ENCODE data around the gene IDH3A. TPM values are rescaled to one million over a fixed set of nuclear protein-coding genes. Genes with fewer than 3 reads are reported as not detected.

Gene IDH3A
- total RNA-seq, 1 donor from 2014 or later: 48.7 TPM

GRCh38 chr15:78207641-78208340, 58.6 kb downstream of the IDH3A start:
- Mint-ChIP-seq H3K27me3 (ENCODE audit: low read depth) (no peaks in the 10 kb centered on the region), H3K4me1 (ENCODE audit: low read depth) (peaks cover 31% of the 10 kb centered on the region), H3K27ac (ENCODE audit: unreplicated experiment) (no peak overlapping the region), H3K36me3 (ENCODE audit: low read depth) (no peaks in the 10 kb centered on the region), H3K4me3 (ENCODE audit: unreplicated experiment) (no peak overlapping the region), H3K9me3 (ENCODE audit: low read depth) (no peaks in the 10 kb centered on the region)
- no peak for DNase-seq (ENCODE audit: low spot score)
- TF ChIP-seq CTCF (IDR thresholded peaks at IDR 0.05): no peak

- DNase-seq (ENCODE audit: low spot score): no peak
- Mint-ChIP-seq H3K4me3 (ENCODE audit: unreplicated experiment) (no peak overlapping the region), H3K4me1 (ENCODE audit: low read depth) (peaks cover 36% of the 10 kb centered on the region), H3K9me3 (ENCODE audit: low read depth) (no peaks in the 10 kb centered on the region), H3K36me3 (ENCODE audit: low read depth) (no peaks in the 10 kb centered on the region), H3K27me3 (ENCODE audit: low read depth) (no peaks in the 10 kb centered on the region), H3K27ac (ENCODE audit: unreplicated experiment) (no peak overlapping the region)
- no peak for TF ChIP-seq CTCF (IDR thresholded peaks at IDR 0.05)
These were observed 59.2 kb downstream of the IDH3A start for GRCh38 chr15:78208341-78208844.

GRCh38 chr15:78208887-78209645, 59.9 kb downstream of the IDH3A start:
- H3K27me3 Mint-ChIP-seq (ENCODE audit: low read depth): no peaks in the 10 kb centered on the region
- no peak for TF ChIP-seq CTCF (IDR thresholded peaks at IDR 0.05)
- H3K36me3 Mint-ChIP-seq (ENCODE audit: low read depth): no peaks in the 10 kb centered on the region
- H3K27ac Mint-ChIP-seq (ENCODE audit: unreplicated experiment): no peak overlapping the region
- H3K4me3 Mint-ChIP-seq (ENCODE audit: unreplicated experiment): no peak overlapping the region
- peaks cover 36% of the 10 kb centered on the region for H3K4me1 Mint-ChIP-seq (ENCODE audit: low read depth)
- H3K9me3 Mint-ChIP-seq (ENCODE audit: low read depth): no peaks in the 10 kb centered on the region
- no peak for DNase-seq (ENCODE audit: low spot score)

- Mint-ChIP-seq H3K36me3 (ENCODE audit: low read depth) (no peaks in the 10 kb centered on the region), H3K4me3 (ENCODE audit: unreplicated experiment) (no peak overlapping the region), H3K9me3 (ENCODE audit: low read depth) (no peaks in the 10 kb centered on the region), H3K4me1 (ENCODE audit: low read depth) (peaks cover 36% of the 10 kb centered on the region), H3K27ac (ENCODE audit: unreplicated experiment) (no peak overlapping the region), H3K27me3 (ENCODE audit: low read depth) (no peaks in the 10 kb centered on the region)
- DNase-seq (ENCODE audit: low spot score): no peak
- TF ChIP-seq CTCF (IDR thresholded peaks at IDR 0.05): no peak
These were observed 60.6 kb downstream of the IDH3A start for GRCh38 chr15:78209646-78210348.

GRCh38 chr15:78210349-78210717, 61.2 kb downstream of the IDH3A start:
- Mint-ChIP-seq H3K36me3 (ENCODE audit: low read depth) (no peaks in the 10 kb centered on the region), H3K27ac (ENCODE audit: unreplicated experiment) (no peak overlapping the region), H3K4me1 (ENCODE audit: low read depth) (peaks cover 36% of the 10 kb centered on the region), H3K4me3 (ENCODE audit: unreplicated experiment) (no peak overlapping the region), H3K27me3 (ENCODE audit: low read depth) (no peaks in the 10 kb centered on the region), H3K9me3 (ENCODE audit: low read depth) (no peaks in the 10 kb centered on the region)
- DNase-seq (ENCODE audit: low spot score): no peak
- no peak for TF ChIP-seq CTCF (IDR thresholded peaks at IDR 0.05)

All from chondrocyte (in vitro differentiated cells).